Choroid plexus epithelial cell (primary cell): Measurements from ENCODE around the gene COMMD3.

Source experiments
- DNase-seq: peaks from one replicate; pipeline ENCODE4 v3.0.0-alpha.2; 2010; ENCODE audit warnings: low read depth
- H3K4me3 ChIP-seq: 2 replicates; pipeline ENCODE4 v1.5.1; 2011; ENCODE audit warnings: low read depth, mild to moderate bottlenecking, control low read depth, low read length, moderate library complexity
- TF ChIP-seq, protein P1 (sequence below): conservative IDR thresholded peaks from 2 replicates; pipeline ENCODE4 v1.5.1; 2011; ENCODE audit warnings: low read depth, mild to moderate bottlenecking, control low read depth, inconsistent platforms, low read length, moderate library complexity

COMMD3 gene

DNA sequence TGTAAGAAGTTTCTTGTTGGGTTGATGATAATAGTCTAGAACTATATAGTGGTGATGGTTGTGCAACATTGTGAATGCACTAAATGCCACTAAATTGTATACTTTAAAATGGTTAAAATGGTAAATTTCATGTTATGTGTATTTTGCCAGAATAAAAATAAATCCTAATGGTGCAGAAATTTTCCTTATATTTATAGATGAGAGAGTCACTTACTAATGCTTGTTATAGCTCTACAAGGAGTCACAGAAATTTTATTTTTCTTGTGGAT is 50.2 kb downstream of the COMMD3 start:
- no peak overlapping the region for H3K4me3 ChIP-seq
- no peak for DNase-seq
- TF ChIP-seq, protein P1, sequence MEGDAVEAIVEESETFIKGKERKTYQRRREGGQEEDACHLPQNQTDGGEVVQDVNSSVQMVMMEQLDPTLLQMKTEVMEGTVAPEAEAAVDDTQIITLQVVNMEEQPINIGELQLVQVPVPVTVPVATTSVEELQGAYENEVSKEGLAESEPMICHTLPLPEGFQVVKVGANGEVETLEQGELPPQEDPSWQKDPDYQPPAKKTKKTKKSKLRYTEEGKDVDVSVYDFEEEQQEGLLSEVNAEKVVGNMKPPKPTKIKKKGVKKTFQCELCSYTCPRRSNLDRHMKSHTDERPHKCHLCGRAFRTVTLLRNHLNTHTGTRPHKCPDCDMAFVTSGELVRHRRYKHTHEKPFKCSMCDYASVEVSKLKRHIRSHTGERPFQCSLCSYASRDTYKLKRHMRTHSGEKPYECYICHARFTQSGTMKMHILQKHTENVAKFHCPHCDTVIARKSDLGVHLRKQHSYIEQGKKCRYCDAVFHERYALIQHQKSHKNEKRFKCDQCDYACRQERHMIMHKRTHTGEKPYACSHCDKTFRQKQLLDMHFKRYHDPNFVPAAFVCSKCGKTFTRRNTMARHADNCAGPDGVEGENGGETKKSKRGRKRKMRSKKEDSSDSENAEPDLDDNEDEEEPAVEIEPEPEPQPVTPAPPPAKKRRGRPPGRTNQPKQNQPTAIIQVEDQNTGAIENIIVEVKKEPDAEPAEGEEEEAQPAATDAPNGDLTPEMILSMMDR = no peak

GRCh38 chr10:22366771-22367170 is 50.6 kb downstream of the COMMD3 start:
- TF ChIP-seq, protein P1 = no peak
- no peak overlapping the region for H3K4me3 ChIP-seq
- DNase-seq = no peak

GRCh38 chr10:22367471-22367870 is 51.3 kb downstream of the COMMD3 start:
- H3K4me3 ChIP-seq = no peak overlapping the region
- TF ChIP-seq, protein P1 = no peak
- DNase-seq = no peak

GRCh38 chr10:22368402-22368801 is 52.2 kb downstream of the COMMD3 start:
- H3K4me3 ChIP-seq = no peak overlapping the region
- TF ChIP-seq, protein P1 = no peak
- no peak for DNase-seq

DNA sequence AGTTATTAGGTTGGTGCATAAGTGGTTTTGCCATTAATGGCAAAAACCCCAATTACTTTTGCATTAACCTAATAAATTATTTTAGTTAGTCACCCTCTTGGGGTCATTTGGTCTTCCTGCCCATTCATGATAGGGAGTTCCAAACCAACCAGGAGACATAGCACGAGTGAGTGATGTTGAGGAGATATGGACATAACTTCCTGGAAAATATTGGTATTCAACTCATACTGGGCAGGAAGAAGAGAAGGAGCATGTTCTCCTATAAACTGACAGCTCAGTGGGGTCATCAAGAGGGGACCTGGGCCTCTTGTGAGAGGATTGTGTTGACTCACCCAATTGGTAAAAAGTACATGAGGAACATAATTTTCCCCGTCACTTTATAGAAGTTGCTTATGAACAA is 52.8 kb downstream of the COMMD3 start:
- H3K4me3 ChIP-seq = no peak overlapping the region
- TF ChIP-seq, protein P1 = no peak
- no peak for DNase-seq

GRCh38 chr10:22369434-22370072 is 53.4 kb downstream of the COMMD3 start:
- TF ChIP-seq, protein P1 = no peak
- peak; percentile 46 for DNase-seq
- no peak overlapping the region for H3K4me3 ChIP-seq
